CD4-positive, alpha-beta memory T cell (primary cell): Measurements from ENCODE around the gene ABCC3. TPM values are rescaled to one million over a fixed set of nuclear protein-coding genes. Genes with fewer than 3 reads are reported as not detected.

Source experiments
- CTCF ChIA-PET: fragments of 350-600 bp; sonication (Branson Sonifier 250); formaldehyde crosslinking; loops from one replicate; lab custom pipeline; 2021; ENCODE audit warnings: inconsistent platforms; ENCODE audit not compliant: partially characterized antibody; lab: Charles Lee
- POLR2A ChIA-PET: fragments of 350-600 bp; sonication (Branson Sonifier 250); formaldehyde crosslinking; loops from one replicate; lab custom pipeline; 2021; ENCODE audit not compliant: partially characterized antibody; lab: Charles Lee
- DNase-seq, 5 donors: peaks; one replicate each; pipeline versions ENCODE4 v3.0.0 to v3.0.0-alpha.2; 2020 to 2022; ENCODE audit warnings: mixed read lengths in 1 of 5
- H3K27ac ChIP-seq: one replicate; pipeline ENCODE4 v1.7.0; 2013; ENCODE audit warnings: low read depth, low read length
- H3K27me3 ChIP-seq: 2 replicates; pipeline ENCODE4 v1.7.0; 2013; ENCODE audit warnings: mild to moderate bottlenecking, low read length, moderate library complexity; ENCODE audit not compliant: insufficient read depth
- H3K36me3 ChIP-seq: 2 replicates; pipeline ENCODE4 v1.7.0; 2013; ENCODE audit warnings: mild to moderate bottlenecking, low read length, moderate library complexity; ENCODE audit not compliant: insufficient read depth
- H3K4me1 ChIP-seq: 2 replicates; pipeline ENCODE4 v1.7.0; 2013; ENCODE audit warnings: mild to moderate bottlenecking, low read length, moderate library complexity; ENCODE audit not compliant: insufficient read depth
- H3K4me3 ChIP-seq, 2 donors: one replicate each; pipeline ENCODE4 v1.7.0; 2013; ENCODE audit warnings: low read length in 2 of 2, mild to moderate bottlenecking in 1 of 2
- H3K9me3 ChIP-seq, 2 donors: one replicate each; pipeline ENCODE4 v1.7.0; 2013; ENCODE audit warnings: low read length in 2 of 2, control low read depth in 1 of 2; ENCODE audit not compliant: control insufficient read depth in 1 of 2
- H3K27ac Mint-ChIP-seq, 7 donors: one replicate each; pipeline ENCODE4 v1.8.0; 2020 to 2021; ENCODE audit warnings: mixed read lengths in 7 of 7, mild to moderate bottlenecking in 6 of 7, inconsistent platforms in 3 of 7, moderate library complexity in 3 of 7
- H3K27me3 Mint-ChIP-seq, 2 donors: one replicate each; pipeline ENCODE4 v1.8.0; 2020 to 2021; ENCODE audit warnings: mixed read lengths in 2 of 2
- H3K36me3 Mint-ChIP-seq, 2 donors: one replicate each; pipeline ENCODE4 v1.8.0; 2020 to 2021; ENCODE audit warnings: mixed read lengths in 2 of 2, inconsistent platforms in 1 of 2, mild to moderate bottlenecking in 1 of 2
- H3K4me1 Mint-ChIP-seq, 4 donors: one replicate each; pipeline ENCODE4 v1.8.0; 2020 to 2021; ENCODE audit warnings: mixed read lengths in 4 of 4, mild to moderate bottlenecking in 1 of 4
- H3K4me3 Mint-ChIP-seq, 8 donors: one replicate each; pipeline ENCODE4 v1.8.0; 2020 to 2021; ENCODE audit warnings: mixed read lengths in 8 of 8, mild to moderate bottlenecking in 7 of 8, moderate library complexity in 6 of 8, inconsistent platforms in 3 of 8
- H3K9me3 Mint-ChIP-seq, 8 donors: one replicate each; pipeline ENCODE4 v1.8.0; 2020 to 2021; ENCODE audit warnings: mixed read lengths in 8 of 8, mild to moderate bottlenecking in 5 of 8, inconsistent platforms in 3 of 8, moderate library complexity in 1 of 8
- intact Hi-C: fragments of 100-400 bp; cut with micrococcal nuclease; formaldehyde crosslinking; loops from one replicate; pipeline ENCODE4 v1.15.1; 2023
- polyA plus RNA-seq, 2 donors: library from polyadenylated mRNA; unstranded; fragments of 300-500 nt; fragmentation: Illumina TruSeq; gene quantifications; one replicate each; pipeline ENCODE4 v1.2.3, GENCODE V29; 2021
- total RNA-seq, 2 experiments: library from RNA; stranded (reverse); gene quantifications; one replicate each; pipeline ENCODE4 v1.2.3, GENCODE V29; 2021

Gene ABCC3
- total and polyA plus RNA-seq, 4 experiments from 2014 or later, result 0.86 to 1.6 TPM; not detected in 2

DNA sequence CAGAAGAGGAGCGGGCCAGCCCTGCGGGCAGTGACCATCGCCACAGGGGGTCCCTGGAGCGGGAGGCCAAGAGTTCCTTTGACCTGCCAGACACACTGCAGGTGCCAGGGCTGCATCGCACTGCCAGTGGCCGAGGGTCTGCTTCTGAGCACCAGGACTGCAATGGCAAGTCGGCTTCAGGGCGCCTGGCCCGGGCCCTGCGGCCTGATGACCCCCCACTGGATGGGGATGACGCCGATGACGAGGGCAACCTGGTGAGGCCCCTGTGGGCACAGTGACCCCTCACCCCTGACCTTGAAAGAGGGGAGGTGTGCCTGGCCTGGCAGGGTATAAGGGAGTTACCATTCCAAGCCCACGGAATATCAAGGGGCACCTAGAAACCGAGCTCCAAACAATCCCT lies 35.1 kb upstream of the ABCC3 start:
- Histone ChIP-seq H3K36me3 (no peaks in the 10 kb centered on the region), H3K27me3 (no peaks in the 10 kb centered on the region), H3K4me1 (no peaks in the 10 kb centered on the region), H3K9me3 (no peaks in the 10 kb centered on the region), H3K4me3 (no peak overlapping the region), H3K27ac (no peak overlapping the region)
- intact Hi-C loops, result no loop called here
- Mint-ChIP-seq H3K4me1 (no peaks in the 10 kb centered on the region), H3K36me3 (no peaks in the 10 kb centered on the region), H3K4me3 (no peak overlapping the region), H3K27ac (no peak overlapping the region), H3K9me3 (no peaks in the 10 kb centered on the region), H3K27me3 (peaks cover 5 to 16% of the 10 kb centered on the region in 2 donors)
- DNase-seq, result no peak
- CTCF ChIA-PET, result no interaction called here
- POLR2A ChIA-PET, result no interaction called here

DNA sequence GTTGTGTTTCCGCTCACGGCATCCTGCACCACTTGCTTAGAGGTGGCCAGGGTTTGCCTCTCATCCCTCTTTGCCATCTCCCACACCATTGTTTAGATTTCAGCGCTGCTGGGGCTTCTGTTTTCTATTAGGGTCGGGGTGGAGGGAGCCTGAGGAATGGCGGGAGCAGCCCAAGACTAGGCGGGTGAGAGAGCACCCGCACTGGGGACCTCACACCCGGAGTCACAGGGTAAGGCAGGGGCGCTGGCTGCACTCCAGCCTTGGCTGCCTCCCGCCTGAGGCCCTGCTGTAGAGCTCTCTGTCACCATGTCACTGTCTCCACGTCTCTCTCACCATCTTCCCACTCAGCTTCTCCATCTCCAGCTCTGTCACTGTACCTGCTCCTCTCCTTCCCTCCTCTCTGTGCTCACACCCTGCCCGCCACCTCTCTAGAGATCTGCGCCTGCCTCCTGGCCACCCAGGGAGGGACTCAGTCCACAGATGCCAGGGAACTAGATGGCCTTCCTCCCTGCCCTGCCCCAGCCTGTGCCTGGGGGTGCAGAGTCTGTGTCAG lies 32.8 kb upstream of the ABCC3 start:
- H3K27ac ChIP-seq, result no peak overlapping the region
- H3K9me3 ChIP-seq, result no peaks in the 10 kb centered on the region
- H3K4me3 ChIP-seq, result no peak overlapping the region
- no peak for DNase-seq
- Mint-ChIP-seq H3K4me1 (no peaks in the 10 kb centered on the region), H3K9me3 (no peaks in the 10 kb centered on the region), H3K27ac (no peak overlapping the region), H3K27me3 (peaks cover 15 to 27% of the 10 kb centered on the region in 2 donors), H3K36me3 (no peaks in the 10 kb centered on the region), H3K4me3 (no peak overlapping the region)
- CTCF ChIA-PET, result no interaction called here
- intact Hi-C loops, result no loop called here
- POLR2A ChIA-PET, result no interaction called here
- no peaks in the 10 kb centered on the region for H3K4me1 ChIP-seq
- H3K36me3 ChIP-seq, result no peaks in the 10 kb centered on the region
- H3K27me3 ChIP-seq, result no peaks in the 10 kb centered on the region

DNA sequence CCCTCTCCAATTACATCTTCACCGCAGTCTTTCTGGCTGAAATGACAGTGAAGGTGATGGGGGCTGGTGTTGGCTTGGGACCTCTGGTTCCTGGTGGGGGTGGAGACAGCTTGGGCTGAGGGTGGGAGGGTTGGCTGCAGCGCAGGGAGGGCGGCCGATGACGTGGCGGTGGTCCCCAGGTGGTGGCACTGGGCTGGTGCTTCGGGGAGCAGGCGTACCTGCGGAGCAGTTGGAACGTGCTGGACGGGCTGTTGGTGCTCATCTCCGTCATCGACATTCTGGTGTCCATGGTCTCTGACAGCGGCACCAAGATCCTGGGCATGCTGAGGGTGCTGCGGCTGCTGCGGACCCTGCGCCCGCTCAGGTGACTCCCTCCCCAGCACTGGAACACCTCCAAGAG lies 31.8 kb upstream of the ABCC3 start:
- intact Hi-C loops, result no loop called here
- H3K27ac ChIP-seq, result no peak overlapping the region
- H3K27me3 ChIP-seq, result no peaks in the 10 kb centered on the region
- Mint-ChIP-seq H3K4me1 (no peaks in the 10 kb centered on the region), H3K27me3 (peaks cover 19 to 29% of the 10 kb centered on the region in 2 donors), H3K4me3 (no peak overlapping the region), H3K27ac (no peak overlapping the region), H3K9me3 (no peaks in the 10 kb centered on the region), H3K36me3 (no peaks in the 10 kb centered on the region)
- no peaks in the 10 kb centered on the region for H3K4me1 ChIP-seq
- no peaks in the 10 kb centered on the region for H3K36me3 ChIP-seq
- H3K4me3 ChIP-seq, result no peak overlapping the region
- CTCF ChIA-PET, result no interaction called here
- H3K9me3 ChIP-seq, result no peaks in the 10 kb centered on the region
- DNase-seq, result no peak
- POLR2A ChIA-PET, result no interaction called here

DNA sequence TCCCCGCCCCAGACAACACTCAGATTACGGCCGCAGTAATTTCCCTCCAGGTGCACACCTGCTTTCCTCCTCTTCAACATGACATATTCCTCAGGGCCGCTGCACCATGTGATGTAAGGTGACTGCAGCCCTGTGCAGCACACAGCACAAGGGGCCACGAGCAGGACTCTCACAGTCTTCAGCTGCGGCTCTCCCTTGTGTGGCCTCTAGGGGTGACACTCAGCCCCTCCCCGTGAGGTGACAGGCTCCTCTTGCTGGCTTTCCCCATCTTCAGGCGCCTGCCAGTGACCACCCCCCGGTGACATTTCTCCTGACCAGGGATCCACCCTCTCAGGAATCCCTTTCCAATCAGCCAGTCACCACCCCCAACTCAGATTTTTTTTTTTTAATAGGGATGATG lies 31.3 kb upstream of the ABCC3 start:
- intact Hi-C loops, result no loop called here
- no peaks in the 10 kb centered on the region for H3K4me1 ChIP-seq
- H3K4me3 ChIP-seq, result no peak overlapping the region
- H3K9me3 ChIP-seq, result no peaks in the 10 kb centered on the region
- no peaks in the 10 kb centered on the region for H3K36me3 ChIP-seq
- H3K4me1 Mint-ChIP-seq, result no peaks in the 10 kb centered on the region
- H3K27ac ChIP-seq, result no peak overlapping the region
- ChIA-PET CTCF (no interaction called here), POLR2A (no interaction called here)
- H3K36me3 Mint-ChIP-seq, result no peaks in the 10 kb centered on the region
- H3K9me3 Mint-ChIP-seq, result no peaks in the 10 kb centered on the region
- H3K4me3 Mint-ChIP-seq, result no peak overlapping the region
- peaks cover 19 to 29% of the 10 kb centered on the region in 2 donors for H3K27me3 Mint-ChIP-seq
- H3K27me3 ChIP-seq, result no peaks in the 10 kb centered on the region
- DNase-seq, result no peak
- no peak overlapping the region for H3K27ac Mint-ChIP-seq

DNA sequence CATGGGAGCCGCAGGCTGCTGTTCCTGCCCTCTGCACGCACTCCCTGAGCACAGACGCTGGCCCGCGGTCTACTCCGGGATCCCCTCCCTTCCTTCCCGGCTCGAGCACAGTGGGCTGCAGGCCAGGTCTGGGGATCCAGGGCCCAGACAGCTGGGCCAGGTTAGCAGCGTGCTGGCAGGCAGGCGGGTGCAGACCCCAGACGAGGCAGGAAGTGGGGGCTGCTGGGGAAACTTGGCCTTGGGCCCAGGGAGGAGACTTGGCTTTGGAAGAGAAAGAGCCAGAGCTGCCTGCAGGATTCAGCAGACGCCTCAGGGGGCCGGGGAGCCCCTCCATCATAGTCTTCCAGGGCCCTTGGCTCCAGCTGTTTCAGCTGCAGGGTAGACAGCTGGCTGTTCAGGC lies 30.2 kb upstream of the ABCC3 start:
- no peak overlapping the region for H3K27ac Mint-ChIP-seq
- H3K36me3 ChIP-seq, result no peaks in the 10 kb centered on the region
- H3K4me1 Mint-ChIP-seq, result no peaks in the 10 kb centered on the region
- intact Hi-C loops, result no loop called here
- H3K4me1 ChIP-seq, result no peaks in the 10 kb centered on the region
- H3K9me3 ChIP-seq, result no peaks in the 10 kb centered on the region
- no peak overlapping the region for H3K4me3 ChIP-seq
- H3K27ac ChIP-seq, result no peak overlapping the region
- H3K4me3 Mint-ChIP-seq, result no peak overlapping the region
- no peaks in the 10 kb centered on the region for H3K9me3 Mint-ChIP-seq
- no peaks in the 10 kb centered on the region for H3K27me3 ChIP-seq
- DNase-seq, result no peak
- ChIA-PET POLR2A (no interaction called here), CTCF (no interaction called here)
- H3K27me3 Mint-ChIP-seq, result peaks cover 19 to 27% of the 10 kb centered on the region in 2 donors
- H3K36me3 Mint-ChIP-seq, result no peaks in the 10 kb centered on the region

DNA sequence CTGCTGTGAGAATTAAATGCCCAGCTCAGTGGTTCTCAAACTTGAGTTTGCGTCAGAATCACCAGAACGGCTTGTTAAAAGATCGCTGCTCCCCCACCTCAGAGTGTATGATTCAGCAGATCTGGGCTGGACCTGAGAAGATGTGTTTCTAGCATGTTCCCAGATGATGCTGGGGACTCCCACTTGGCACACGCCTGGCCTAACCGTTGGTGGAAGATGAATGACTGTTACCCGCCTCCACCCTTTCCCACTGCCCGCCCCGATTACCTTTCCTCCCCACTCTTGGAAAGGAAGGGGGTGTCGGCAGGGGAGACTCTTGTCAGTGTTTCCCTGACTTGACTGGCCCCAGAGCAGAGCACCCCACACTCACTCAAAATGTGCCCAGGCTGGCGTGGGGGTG lies 29.3 kb upstream of the ABCC3 start:
- Mint-ChIP-seq H3K4me1 (no peaks in the 10 kb centered on the region), H3K27me3 (peaks cover 19 to 27% of the 10 kb centered on the region in 2 donors), H3K27ac (no peak overlapping the region), H3K36me3 (no peaks in the 10 kb centered on the region), H3K9me3 (no peaks in the 10 kb centered on the region), H3K4me3 (no peak overlapping the region)
- no peaks in the 10 kb centered on the region for H3K27me3 ChIP-seq
- CTCF ChIA-PET, result no interaction called here
- H3K36me3 ChIP-seq, result no peaks in the 10 kb centered on the region
- no peak overlapping the region for H3K27ac ChIP-seq
- POLR2A ChIA-PET, result no interaction called here
- H3K4me1 ChIP-seq, result no peaks in the 10 kb centered on the region
- no peak overlapping the region for H3K4me3 ChIP-seq
- intact Hi-C loops, result no loop called here
- H3K9me3 ChIP-seq, result no peaks in the 10 kb centered on the region
- DNase-seq, result no peak

DNA sequence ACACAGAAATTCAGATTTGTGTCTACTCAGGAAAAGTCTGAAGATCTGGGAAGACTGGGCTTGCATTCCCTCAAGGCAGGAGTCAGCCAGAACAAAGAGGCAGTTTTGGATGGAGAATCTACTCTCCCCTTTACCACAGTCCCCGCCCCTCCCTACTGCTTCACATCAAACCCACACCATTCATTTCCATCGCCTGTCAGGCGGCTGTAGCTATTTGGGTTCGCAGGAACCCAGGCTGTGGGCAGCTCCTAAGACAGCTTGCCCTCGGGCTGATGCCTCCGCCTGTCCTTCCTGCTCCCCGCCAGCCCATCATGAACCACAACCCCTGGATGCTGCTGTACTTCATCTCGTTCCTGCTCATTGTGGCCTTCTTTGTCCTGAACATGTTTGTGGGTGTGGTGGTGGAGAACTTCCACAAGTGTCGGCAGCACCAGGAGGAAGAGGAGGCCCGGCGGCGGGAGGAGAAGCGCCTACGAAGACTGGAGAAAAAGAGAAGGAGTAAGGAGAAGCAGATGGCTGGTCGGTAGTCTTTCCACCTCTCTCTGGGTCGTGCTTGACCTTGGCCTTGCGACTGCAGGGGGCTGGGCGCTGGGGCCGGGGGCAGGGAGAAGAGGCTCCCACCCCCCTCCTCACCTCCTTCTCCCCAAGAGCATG lies 27.0 kb upstream of the ABCC3 start:
- Histone ChIP-seq H3K4me3 (no peak overlapping the region), H3K27ac (no peak overlapping the region), H3K36me3 (no peaks in the 10 kb centered on the region), H3K9me3 (no peaks in the 10 kb centered on the region), H3K4me1 (no peaks in the 10 kb centered on the region), H3K27me3 (no peaks in the 10 kb centered on the region)
- no peaks in the 10 kb centered on the region for H3K9me3 Mint-ChIP-seq
- no peak overlapping the region for H3K27ac Mint-ChIP-seq
- CTCF ChIA-PET, result no interaction called here
- peaks cover 17 to 25% of the 10 kb centered on the region in 2 donors for H3K27me3 Mint-ChIP-seq
- intact Hi-C loops, result no loop called here
- no peak for DNase-seq
- H3K4me3 Mint-ChIP-seq, result no peak overlapping the region
- H3K4me1 Mint-ChIP-seq, result no peaks in the 10 kb centered on the region
- POLR2A ChIA-PET, result no interaction called here
- H3K36me3 Mint-ChIP-seq, result no peaks in the 10 kb centered on the region
